Caki2 (cell line): ENCODE data around the gene IGF2. TPM values are rescaled to one million over a fixed set of nuclear protein-coding genes. Genes with fewer than 3 reads are reported as not detected.
"Not testable (repeated sequence)": the region's sequence is repeated elsewhere in the genome, so short reads cannot be mapped to it uniquely, and the experiment has no call there.

Experiments
- DNase-seq: peaks from one replicate; pipeline ENCODE4 v3.0.0-alpha.2; 2015; ENCODE audit warnings: low read depth
- in situ Hi-C: cut with HindIII; loops from 2 replicates; pipeline ENCODE4 v1.10.0; 2016; ENCODE audit warnings: low sequenced_read_pairs, low pct_unique_long_range_greater_than_20kb, mixed read lengths
- total RNA-seq: library from RNA; depleted of rRNA; stranded (reverse); fragments of >200 nt; shearing (Covaris generic); gene quantifications from 2 replicates; pipeline ENCODE4 v1.2.3, GENCODE V29; 2014; ENCODE audit warnings: low replicate concordance

The IGF2 gene
- total RNA-seq, 1 experiment from 2014 or later: 2.3 TPM

- no peak for DNase-seq
- in situ Hi-C loops: no loop called here
These were observed 7.6 kb downstream of the IGF2 start for GRCh38 chr11:2131371-2132236.

GRCh38 chr11:2130881-2131352, 8.3 kb downstream of the IGF2 start:
- in situ Hi-C loops: no loop called here
- no peak for DNase-seq

- in situ Hi-C loops: no loop called here
- DNase-seq: no peak
These were observed 9.4 kb downstream of the IGF2 start for GRCh38 chr11:2129699-2130366.

- in situ Hi-C loops: no loop called here
- no peak for DNase-seq
These were observed 9.9 kb downstream of the IGF2 start for GRCh38 chr11:2129308-2129698.

GRCh38 chr11:2128511-2129307, 10.5 kb downstream of the IGF2 start:
- DNase-seq: no peak
- in situ Hi-C loops: no loop called here

GRCh38 chr11:2128130-2128510, 11.1 kb downstream of the IGF2 start:
- in situ Hi-C loops: no loop called here
- DNase-seq: no peak

GRCh38 chr11:2127482-2128129, 11.6 kb downstream of the IGF2 start:
- in situ Hi-C loops: no loop called here
- DNase-seq: no peak

- in situ Hi-C loops: no loop called here
- no peak for DNase-seq
These were observed 12.6 kb downstream of the IGF2 start for GRCh38 chr11:2126520-2127085.

- in situ Hi-C loops, DNase-seq: not testable (repeated sequence)
These were observed 14.3 kb downstream of the IGF2 start for GRCh38 chr11:2124736-2125484.

GRCh38 chr11:2123628-2123960, 15.6 kb downstream of the IGF2 start:
- in situ Hi-C loops: no loop called here
- no peak for DNase-seq

- no peak for DNase-seq
- in situ Hi-C loops: no loop called here
These were observed 16.1 kb downstream of the IGF2 start for GRCh38 chr11:2122907-2123627.

- DNase-seq: no peak
- in situ Hi-C loops: no loop called here
These were observed 16.8 kb downstream of the IGF2 start for GRCh38 chr11:2122222-2122906.

GRCh38 chr11:2121227-2122130, 17.7 kb downstream of the IGF2 start:
- no peak for DNase-seq

GRCh38 chr11:2120359-2121100, 18.7 kb downstream of the IGF2 start:
- in situ Hi-C loops: no loop called here
- DNase-seq: no peak

More at GRCh38 chr11:2121227-2122130, 17.7 kb downstream of the IGF2 start:
- in situ Hi-C loops: no loop called here

- in situ Hi-C loops: no loop called here
- DNase-seq: no peak
These were observed 20.5 kb downstream of the IGF2 start for GRCh38 chr11:2118677-2119076.
